Vagina (tissue), 2 donors: Measurements from ENCODE around the gene NUDT8. TPM values are rescaled to one million over a fixed set of nuclear protein-coding genes. Genes with fewer than 3 reads are reported as not detected.
"Not testable (repeated sequence)": the region's sequence is repeated elsewhere in the genome, so short reads cannot be mapped to it uniquely, and the experiment has no call there.

Experiments
- DNase-seq, 2 donors: peaks; one replicate each; pipeline ENCODE4 v3.0.0-alpha.2; 2017; ENCODE audit errors: extremely low spot score in 2 of 2
- H3K27ac ChIP-seq: fragments of 200-600 bp; sonication (generic); one replicate; pipeline ENCODE4 v1.5.1; 2019
- H3K27me3 ChIP-seq: fragments of 200-600 bp; sonication (generic); one replicate; pipeline ENCODE4 v1.5.1; 2019
- H3K36me3 ChIP-seq, 2 donors: fragments of 200-600 bp; sonication (generic); one replicate each; pipeline ENCODE4 v1.5.1; 2017 to 2019
- H3K4me1 ChIP-seq: fragments of 200-600 bp; sonication (generic); one replicate; pipeline ENCODE4 v1.5.1; 2019
- H3K4me3 ChIP-seq, 2 donors: fragments of 200-600 bp; sonication (generic); 1 replicate in 1 of 2; 2 replicates in 1 of 2; pipeline ENCODE4 v1.5.1; 2016 to 2019
- H3K9me3 ChIP-seq: fragments of 200-600 bp; sonication (generic); one replicate; pipeline ENCODE4 v1.5.1; 2019
- CTCF ChIP-seq, 3 experiments: fragments of 450-650 bp in 2 of 3; fragments of 200-600 bp in 1 of 3; sonication (generic) in 1 of 3; IDR thresholded peaks; one replicate each; pipeline ENCODE4 v1.5.1; 2017 to 2019; ENCODE audit warnings: antibody characterized with exemption in 3 of 3, mild to moderate bottlenecking in 2 of 3, moderate library complexity in 2 of 3
- POLR2A ChIP-seq, 2 donors: fragments of 450-650 bp; IDR thresholded peaks; one replicate each; pipeline ENCODE4 v1.6.1; 2017; ENCODE audit warnings: antibody characterized with exemption in 2 of 2, mild to moderate bottlenecking in 2 of 2, moderate library complexity in 2 of 2
- POLR2AphosphoS5 ChIP-seq, 2 donors: sonication (generic); formaldehyde crosslinking; IDR thresholded peaks; one replicate each; pipeline ENCODE4 v1.9.0; 2017; ENCODE audit warnings: antibody characterized with exemption in 2 of 2, mild to moderate bottlenecking in 2 of 2, low read depth in 1 of 2; ENCODE audit not compliant: insufficient read depth in 1 of 2
- intact Hi-C: fragments of 100-400 bp; cut with DNase I; formaldehyde crosslinking; loops from one replicate; pipeline ENCODE4 v1.15.1; 2023
- total RNA-seq: library from RNA; depleted of rRNA; stranded (reverse); fragments of >200 nt; gene quantifications from one replicate; pipeline ENCODE4 v1.2.3, GENCODE V29; 2016

Gene NUDT8
- total RNA-seq, 1 donor from 2014 or later, result 23.8 TPM

- H3K27ac ChIP-seq, result peak overlapping the region; percentile 89
- peak overlapping the region; percentile 58 to 71 for H3K4me3 ChIP-seq
- TF ChIP-seq CTCF (IDR thresholded peaks at IDR 0.05) (no peak), POLR2A (IDR thresholded peaks at IDR 0.05) (no peak), POLR2AphosphoS5 (IDR thresholded peaks at IDR 0.05; ENCODE audit: insufficient read depth in 1 of 2, low read depth in 1 of 2) (no peak)
- no peaks in the 10 kb centered on the region for H3K36me3 ChIP-seq
- H3K4me1 ChIP-seq, result peaks cover 24% of the 10 kb centered on the region
- intact Hi-C loops, result no loop called here
- no peak for DNase-seq
- H3K9me3 ChIP-seq, result no peaks in the 10 kb centered on the region
- no peaks in the 10 kb centered on the region for H3K27me3 ChIP-seq
Observed at GRCh38 chr11:67628710-67629385, 889 bp downstream of the NUDT8 start.

- H3K4me1 ChIP-seq, result peaks cover 24% of the 10 kb centered on the region
- no peaks in the 10 kb centered on the region for H3K9me3 ChIP-seq
- no peak for DNase-seq
- no peak overlapping the region for H3K27ac ChIP-seq
- no peak for TF ChIP-seq POLR2A (IDR thresholded peaks at IDR 0.05)
- TF ChIP-seq POLR2AphosphoS5 (IDR thresholded peaks at IDR 0.05; ENCODE audit: insufficient read depth in 1 of 2, low read depth in 1 of 2), result no peak
- no peak for TF ChIP-seq CTCF (IDR thresholded peaks at IDR 0.05)
- no peak overlapping the region for H3K4me3 ChIP-seq
- intact Hi-C loops, result no loop called here
- H3K36me3 ChIP-seq, result no peaks in the 10 kb centered on the region
- no peaks in the 10 kb centered on the region for H3K27me3 ChIP-seq
Observed at GRCh38 chr11:67627812-67628624, 1.7 kb downstream of the NUDT8 start.

GRCh38 chr11:67627441-67627811 is 2.3 kb downstream of the NUDT8 start:
- intact Hi-C loops, result no loop called here
- Histone ChIP-seq H3K27ac (no peak overlapping the region), H3K9me3 (no peaks in the 10 kb centered on the region), H3K36me3 (no peaks in the 10 kb centered on the region), H3K27me3 (no peaks in the 10 kb centered on the region), H3K4me3 (no peak overlapping the region), H3K4me1 (peaks cover 24% of the 10 kb centered on the region)
- TF ChIP-seq POLR2A (IDR thresholded peaks at IDR 0.05) (no peak), POLR2AphosphoS5 (IDR thresholded peaks at IDR 0.05; ENCODE audit: insufficient read depth in 1 of 2, low read depth in 1 of 2) (no peak), CTCF (IDR thresholded peaks at IDR 0.05) (no peak)
- DNase-seq, result no peak

- no peak for TF ChIP-seq CTCF (IDR thresholded peaks at IDR 0.05)
- TF ChIP-seq POLR2AphosphoS5 (IDR thresholded peaks at IDR 0.05; ENCODE audit: insufficient read depth in 1 of 2, low read depth in 1 of 2), result no peak
- TF ChIP-seq POLR2A (IDR thresholded peaks at IDR 0.05), result no peak
- Histone ChIP-seq H3K9me3 (no peaks in the 10 kb centered on the region), H3K27me3 (no peaks in the 10 kb centered on the region), H3K4me3 (no peak overlapping the region), H3K36me3 (no peaks in the 10 kb centered on the region), H3K27ac (no peak overlapping the region), H3K4me1 (peaks cover 24% of the 10 kb centered on the region)
- DNase-seq, result no peak
- intact Hi-C loops, result no loop called here
Observed at GRCh38 chr11:67626970-67627369, 2.8 kb downstream of the NUDT8 start.

GRCh38 chr11:67626131-67626833 is 3.5 kb downstream of the NUDT8 start:
- intact Hi-C loops, H3K9me3 ChIP-seq, H3K4me3 ChIP-seq, H3K27me3 ChIP-seq, H3K36me3 ChIP-seq, DNase-seq, H3K27ac ChIP-seq: not testable (repeated sequence)
- peaks cover 24% of the 10 kb centered on the region for H3K4me1 ChIP-seq

- H3K4me1 ChIP-seq, H3K36me3 ChIP-seq, H3K9me3 ChIP-seq, H3K27me3 ChIP-seq, DNase-seq, H3K27ac ChIP-seq, H3K4me3 ChIP-seq, intact Hi-C loops: not testable (repeated sequence)
Observed at GRCh38 chr11:67623795-67624194, 5.9 kb downstream of the NUDT8 start.

- H3K36me3 ChIP-seq, intact Hi-C loops, DNase-seq: not testable (repeated sequence)
Observed at GRCh38 chr11:67622905-67623304, 6.8 kb downstream of the NUDT8 start.

GRCh38 chr11:67621928-67622327 is 7.8 kb downstream of the NUDT8 start:
- H3K36me3 ChIP-seq, H3K27ac ChIP-seq, H3K4me3 ChIP-seq, H3K9me3 ChIP-seq, DNase-seq, intact Hi-C loops, H3K27me3 ChIP-seq, H3K4me1 ChIP-seq: not testable (repeated sequence)

More at GRCh38 chr11:67622905-67623304, 6.8 kb downstream of the NUDT8 start:
- H3K9me3 ChIP-seq, H3K27ac ChIP-seq, H3K4me3 ChIP-seq, H3K4me1 ChIP-seq, H3K27me3 ChIP-seq: not testable (repeated sequence)
